Measurements from ENCODE around the gene CYTL1.
"Not testable (repeated sequence)": the region's sequence is repeated elsewhere in the genome, so short reads cannot be mapped to it uniquely, and the experiment has no call there.

CYTL1 gene

DNA sequence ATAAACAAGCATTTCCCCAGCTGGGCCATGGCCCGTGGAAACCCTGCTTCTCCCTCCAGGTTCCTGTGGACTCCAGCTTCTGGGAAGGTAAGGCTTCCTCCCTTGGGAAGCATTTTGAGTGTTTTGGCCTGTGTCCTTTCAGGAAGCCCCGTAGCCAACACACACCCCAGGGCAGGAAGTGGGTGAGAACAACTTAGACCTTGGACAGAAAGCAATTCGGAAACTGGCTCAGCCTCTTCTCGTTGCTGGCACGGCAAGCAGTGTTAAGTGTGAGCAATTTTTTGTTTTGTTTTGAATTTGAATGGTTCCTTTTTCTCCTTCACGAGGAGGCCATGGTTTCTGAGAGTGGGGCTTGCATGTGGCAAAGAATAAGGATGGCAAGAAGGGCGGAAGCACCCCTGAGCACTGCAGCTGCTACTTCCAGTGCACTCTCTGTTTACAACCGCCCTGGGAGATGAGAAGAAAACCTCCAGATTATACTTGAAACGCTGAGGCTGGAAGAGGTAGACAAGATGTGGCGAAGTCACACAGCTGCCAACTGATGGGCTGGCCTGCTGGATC lies 14.1 kb upstream of the CYTL1 start:
- DNase-seq (ENCODE audit: low read depth): no peak

DNA sequence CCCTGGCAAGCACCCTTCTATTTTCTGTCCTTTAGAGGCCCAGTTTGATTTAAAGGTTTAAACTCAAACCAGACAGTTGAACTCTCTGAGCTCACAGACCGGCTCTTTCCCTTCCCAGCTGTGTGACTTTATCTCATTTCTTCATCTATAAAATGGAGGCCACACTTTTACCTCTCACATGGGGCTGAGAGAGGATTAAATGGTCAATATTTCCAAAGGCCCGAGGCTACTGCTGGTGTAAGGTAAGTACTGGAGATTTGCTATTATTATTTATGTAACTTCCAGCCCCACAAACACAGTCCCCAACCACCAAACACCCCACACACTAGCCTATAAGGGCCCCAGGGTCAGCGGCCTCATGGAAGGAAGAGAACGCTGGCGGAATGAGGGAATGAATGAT lies 13.6 kb upstream of the CYTL1 start:
- no peak for DNase-seq (ENCODE audit: low read depth)

DNA sequence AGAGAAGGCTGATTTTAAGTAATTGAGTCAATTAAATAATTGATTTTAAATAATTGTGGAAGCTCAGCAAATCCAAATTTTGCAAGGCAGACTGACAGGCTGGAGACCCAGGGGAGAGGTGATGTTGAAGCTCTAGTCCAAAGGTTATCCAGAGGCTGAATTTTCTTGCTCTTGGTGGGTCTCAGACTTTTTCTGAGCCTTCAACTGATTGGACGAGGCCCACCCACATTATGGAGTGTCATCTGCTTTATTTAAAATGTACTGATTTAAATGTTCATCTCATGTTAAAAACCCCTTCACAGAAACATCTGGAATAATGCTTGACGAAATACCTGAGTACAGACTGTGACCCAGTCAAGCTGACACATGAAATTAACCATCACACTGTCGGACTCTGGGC lies 11.7 kb upstream of the CYTL1 start:
- no peak for DNase-seq (ENCODE audit: low read depth)

- no peak for DNase-seq (ENCODE audit: low read depth)
These were observed 11.0 kb upstream of the CYTL1 start for GRCh38 chr4:5030221-5030620.

DNA sequence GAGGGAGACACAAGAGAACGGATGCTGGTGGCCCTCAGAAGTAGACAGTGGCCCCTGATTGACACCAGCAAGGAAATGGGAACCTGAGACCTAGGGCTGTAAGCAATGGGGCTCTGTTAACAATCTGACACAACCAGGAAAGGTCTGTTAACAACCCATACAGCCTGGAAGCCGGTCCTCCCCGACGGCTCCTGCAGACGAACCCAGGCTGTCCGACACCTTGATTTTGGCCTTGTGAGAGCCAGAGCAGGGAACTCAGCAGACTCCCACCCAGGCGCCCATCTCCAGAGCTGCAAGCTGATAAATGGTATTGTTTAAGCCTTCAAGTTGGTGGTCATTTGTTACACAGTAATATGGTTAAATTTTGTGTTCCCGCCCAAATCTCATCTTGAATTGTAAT lies 10.2 kb upstream of the CYTL1 start:
- no peak for DNase-seq (ENCODE audit: low read depth)

DNA sequence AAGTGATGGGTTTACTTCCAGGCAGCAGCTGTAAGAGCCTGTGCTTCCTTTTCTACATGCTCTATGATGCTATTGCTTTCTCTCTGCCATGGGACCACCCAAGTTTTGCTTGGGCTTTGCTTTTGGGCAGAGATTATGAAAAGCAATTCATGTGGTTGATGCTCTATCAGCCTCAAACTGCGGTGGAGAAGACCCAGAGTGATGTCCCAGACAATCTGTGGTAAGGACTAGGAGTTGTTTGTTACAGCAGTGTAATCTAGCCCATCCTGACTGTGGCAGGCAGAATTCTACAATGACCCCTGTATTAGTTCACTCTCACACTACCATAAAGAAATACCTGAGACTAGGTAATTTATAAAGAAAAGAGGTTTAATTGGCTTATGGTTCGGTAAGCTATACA lies 9.2 kb upstream of the CYTL1 start:
- no peak for DNase-seq (ENCODE audit: low read depth)

DNA sequence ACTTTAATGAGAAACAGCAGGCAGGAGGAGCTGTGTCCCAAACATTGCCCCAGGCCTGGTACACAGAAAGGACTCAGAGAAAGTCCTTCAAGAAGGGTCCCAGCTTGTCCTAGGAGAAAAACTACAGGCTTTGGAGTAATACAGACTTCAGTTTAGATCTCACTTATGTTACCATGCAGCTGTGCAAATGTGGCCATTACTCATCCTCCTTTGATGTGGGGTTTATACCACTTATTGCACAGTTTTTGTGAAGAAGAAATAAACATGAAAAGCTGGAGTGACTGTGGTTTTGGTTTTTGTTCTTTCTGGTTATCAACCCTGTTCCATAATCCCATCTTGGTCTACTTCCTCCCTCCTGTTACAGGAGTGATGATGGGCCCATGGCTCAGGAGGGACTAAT lies 8.1 kb upstream of the CYTL1 start:
- DNase-seq (ENCODE audit: low read depth): no peak

- DNase-seq (ENCODE audit: low read depth): no peak
These were observed 7.1 kb upstream of the CYTL1 start for GRCh38 chr4:5026371-5026770.

DNA sequence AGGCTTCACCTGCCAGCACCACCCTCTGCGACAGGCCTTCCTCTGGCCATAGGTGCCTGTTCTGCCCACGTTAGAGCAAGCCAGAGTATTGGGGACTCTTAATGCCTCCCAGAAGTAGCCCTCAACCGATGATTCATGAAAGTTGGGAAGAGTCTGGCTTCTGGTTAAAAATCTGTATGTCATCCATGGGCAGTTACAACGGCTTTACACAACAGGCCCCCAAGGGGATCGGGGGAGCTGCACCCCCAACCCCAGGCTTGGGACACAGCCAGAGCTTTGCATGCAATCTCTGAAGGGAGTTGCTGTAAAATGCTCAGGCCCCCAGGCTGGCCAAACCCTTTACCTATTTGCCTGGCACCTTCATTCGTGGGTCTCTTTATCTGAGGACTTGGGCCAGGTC lies 5.4 kb upstream of the CYTL1 start:
- no peak for DNase-seq (ENCODE audit: low read depth)

GRCh38 chr4:5021546-5021945 lies 2.3 kb upstream of the CYTL1 start:
- DNase-seq (ENCODE audit: low read depth): no peak

GRCh38 chr4:5020341-5020740 lies 1.1 kb upstream of the CYTL1 start:
- no peak for DNase-seq (ENCODE audit: low read depth)

- no peak for DNase-seq (ENCODE audit: low read depth)
These were observed 538 bp upstream of the CYTL1 start for GRCh38 chr4:5019796-5020195.

DNA sequence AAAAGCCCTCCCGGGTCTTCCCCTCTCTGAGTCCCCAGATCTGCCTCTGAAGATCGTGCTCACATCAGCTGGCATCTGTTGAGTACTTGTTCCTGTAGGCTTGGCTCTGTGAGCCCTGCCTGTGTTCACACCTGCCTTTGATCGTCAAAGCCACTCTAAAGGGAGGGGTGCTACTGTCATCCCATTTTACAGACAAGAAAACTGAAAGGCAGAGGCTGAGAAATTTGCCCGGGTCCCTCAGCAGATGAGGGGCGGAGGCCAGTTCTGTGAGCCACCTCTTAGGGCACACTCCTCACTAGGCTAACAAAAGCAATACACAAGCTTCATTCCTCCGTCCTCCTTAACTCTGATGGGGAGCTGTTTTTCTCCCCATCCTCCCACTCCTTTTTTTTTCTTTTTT lies 655 bp downstream of the CYTL1 start:
- DNase-seq (ENCODE audit: low read depth): no peak

- DNase-seq (ENCODE audit: low read depth): no peak
These were observed 1.2 kb downstream of the CYTL1 start for GRCh38 chr4:5018096-5018495.

- DNase-seq (ENCODE audit: low read depth): no peak
These were observed 5.1 kb downstream of the CYTL1 start for GRCh38 chr4:5014007-5014682.

- DNase-seq (ENCODE audit: low read depth): no peak
These were observed 6.3 kb downstream of the CYTL1 start for GRCh38 chr4:5012958-5013357.

DNA sequence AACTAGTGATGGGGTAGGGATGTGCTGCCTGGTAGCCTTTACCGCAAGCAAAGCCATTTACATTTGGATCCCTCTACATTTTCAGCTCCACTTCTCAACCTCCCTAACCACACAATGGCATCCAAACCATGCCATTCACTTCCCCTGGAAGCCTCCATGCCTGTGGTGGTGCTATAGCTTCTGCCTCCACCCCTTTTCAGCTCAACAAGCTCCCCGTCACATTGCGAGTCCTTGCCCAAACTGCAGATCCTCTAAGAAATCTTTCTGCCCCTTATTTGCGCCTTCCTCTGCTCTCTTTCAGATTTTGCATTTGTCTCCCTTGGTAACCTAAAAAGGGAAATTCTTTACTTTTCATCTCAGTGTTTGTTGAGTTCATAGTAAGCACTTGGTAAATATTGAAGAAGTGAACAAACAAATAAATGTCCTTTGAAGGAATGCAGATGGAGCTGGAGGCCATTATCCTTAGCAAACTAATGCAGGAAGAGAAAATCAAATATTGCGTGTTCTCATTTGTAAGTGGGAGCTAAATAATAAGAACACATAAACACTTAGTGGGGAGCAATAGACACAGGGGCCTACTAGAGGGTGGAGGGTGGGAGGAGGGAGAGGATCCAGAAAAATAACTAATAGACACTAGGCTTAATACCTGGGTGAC lies 6.9 kb downstream of the CYTL1 start:
- DNase-seq (ENCODE audit: low read depth): no peak

GRCh38 chr4:5010984-5011383 lies 8.3 kb downstream of the CYTL1 start:
- no peak for DNase-seq (ENCODE audit: low read depth)

GRCh38 chr4:5009796-5010195 lies 9.5 kb downstream of the CYTL1 start:
- DNase-seq (ENCODE audit: low read depth): no peak

- DNase-seq (ENCODE audit: low read depth): not testable (repeated sequence)
These were observed 12.3 kb downstream of the CYTL1 start for GRCh38 chr4:5006932-5007331.

- no peak for DNase-seq (ENCODE audit: low read depth)
These were observed 14.8 kb downstream of the CYTL1 start for GRCh38 chr4:5004496-5004895.

DNA sequence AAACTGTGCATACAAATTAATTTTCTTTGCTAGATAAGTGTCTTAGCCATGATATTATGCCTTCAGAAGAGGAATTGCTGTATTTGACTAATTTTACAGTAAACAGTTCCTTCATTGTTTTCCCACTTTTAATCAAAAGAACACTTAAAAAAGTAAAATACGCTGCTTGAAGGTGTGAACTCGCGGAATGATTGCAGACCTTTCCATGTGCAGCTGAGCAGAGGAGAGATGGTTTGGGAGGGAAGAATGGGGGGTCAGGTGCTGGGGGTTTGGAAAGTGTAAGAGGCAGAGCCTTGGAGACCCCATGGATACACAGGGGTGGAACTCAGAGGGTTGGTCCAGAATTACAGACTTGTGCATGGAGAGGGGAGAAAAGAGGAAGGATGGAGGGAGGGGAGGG lies 15.3 kb downstream of the CYTL1 start:
- no peak for DNase-seq (ENCODE audit: low read depth)

GRCh38 chr4:5003372-5003857 lies 15.8 kb downstream of the CYTL1 start:
- DNase-seq (ENCODE audit: low read depth): no peak

DNA sequence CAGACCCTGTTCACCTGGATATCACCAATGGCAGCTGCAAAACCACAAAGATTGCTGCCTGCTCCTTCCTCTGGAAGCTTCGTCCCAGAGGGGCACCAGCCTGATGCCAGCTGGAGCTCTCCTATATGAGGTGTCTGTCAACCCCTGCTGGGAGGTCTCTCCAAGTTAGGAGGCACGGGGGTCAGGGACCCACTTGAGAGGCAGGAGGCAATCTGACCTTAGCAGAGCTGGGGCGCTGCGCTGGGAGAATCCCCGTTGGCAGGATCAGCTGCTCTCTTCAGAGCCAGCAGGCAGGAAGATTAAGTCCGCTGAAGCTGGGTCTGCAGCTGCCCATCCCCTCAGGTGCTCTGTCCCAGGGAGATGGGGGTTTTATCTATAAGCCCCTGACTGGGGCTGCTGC lies 17.6 kb downstream of the CYTL1 start:
- not testable (repeated sequence) for DNase-seq (ENCODE audit: low read depth)
